22Rv1 (cell line): Measurements from ENCODE around the gene C12orf60.

Source experiments
- H3K27ac ChIP-seq: fragments of 450-650 bp; 2 replicates; pipeline ENCODE4 v1.5.1; 2017
- CTCF ChIP-seq: fragments of 450-650 bp; IDR thresholded peaks from 2 replicates; pipeline ENCODE4 v1.5.1; 2017; ENCODE audit warnings: mild to moderate bottlenecking
- ZFX ChIP-seq: fragments of 450-650 bp; IDR thresholded peaks from 2 replicates; pipeline ENCODE4 v1.6.1; 2017; ENCODE audit warnings: antibody characterized with exemption, borderline replicate concordance

C12orf60 gene

GRCh38 chr12:14836336-14837210, 33.1 kb downstream of the C12orf60 start:
- H3K27ac ChIP-seq: no peak overlapping the region
- TF ChIP-seq CTCF (no peak), ZFX (no peak)

- TF ChIP-seq ZFX: no peak
- TF ChIP-seq CTCF: no peak
- H3K27ac ChIP-seq: no peak overlapping the region
Observed at GRCh38 chr12:14839262-14839661, 35.8 kb downstream of the C12orf60 start.

GRCh38 chr12:14840616-14841015, 37.1 kb downstream of the C12orf60 start:
- TF ChIP-seq ZFX: no peak
- no peak for TF ChIP-seq CTCF

GRCh38 chr12:14841761-14842160, 38.3 kb downstream of the C12orf60 start:
- TF ChIP-seq CTCF (no peak), ZFX (no peak)
- peak overlapping the region; percentile 84 for H3K27ac ChIP-seq

More at GRCh38 chr12:14840616-14841015, 37.1 kb downstream of the C12orf60 start:
- H3K27ac ChIP-seq: peak overlapping the region; percentile 84

GRCh38 chr12:14842315-14842714, 38.8 kb downstream of the C12orf60 start:
- H3K27ac ChIP-seq: peak overlapping the region; percentile 84
- no peak for TF ChIP-seq ZFX
- no peak for TF ChIP-seq CTCF

GRCh38 chr12:14843425-14843887, 40.0 kb downstream of the C12orf60 start, which contains the start of gene ART4:
ART4 (minus strand) TSS chr12:14843526; CDS start chr12:14843113, 413 bp downstream.
- no peak for TF ChIP-seq CTCF
- TF ChIP-seq ZFX: no peak
- H3K27ac ChIP-seq: peak within 1 kb of the TSS; percentile 84

GRCh38 chr12:14844401-14844800, 40.9 kb downstream of the C12orf60 start:
- TF ChIP-seq ZFX (no peak), CTCF (no peak)
- no peak overlapping the region for H3K27ac ChIP-seq
